Fibroblast of the conjunctiva (primary cell): ENCODE measurements around the gene PRR7.

Experiments
- DNase-seq: peaks from one replicate; pipeline ENCODE4 v3.0.0-alpha.2; 2010; ENCODE audit warnings: low read depth

The PRR7 gene

DNA sequence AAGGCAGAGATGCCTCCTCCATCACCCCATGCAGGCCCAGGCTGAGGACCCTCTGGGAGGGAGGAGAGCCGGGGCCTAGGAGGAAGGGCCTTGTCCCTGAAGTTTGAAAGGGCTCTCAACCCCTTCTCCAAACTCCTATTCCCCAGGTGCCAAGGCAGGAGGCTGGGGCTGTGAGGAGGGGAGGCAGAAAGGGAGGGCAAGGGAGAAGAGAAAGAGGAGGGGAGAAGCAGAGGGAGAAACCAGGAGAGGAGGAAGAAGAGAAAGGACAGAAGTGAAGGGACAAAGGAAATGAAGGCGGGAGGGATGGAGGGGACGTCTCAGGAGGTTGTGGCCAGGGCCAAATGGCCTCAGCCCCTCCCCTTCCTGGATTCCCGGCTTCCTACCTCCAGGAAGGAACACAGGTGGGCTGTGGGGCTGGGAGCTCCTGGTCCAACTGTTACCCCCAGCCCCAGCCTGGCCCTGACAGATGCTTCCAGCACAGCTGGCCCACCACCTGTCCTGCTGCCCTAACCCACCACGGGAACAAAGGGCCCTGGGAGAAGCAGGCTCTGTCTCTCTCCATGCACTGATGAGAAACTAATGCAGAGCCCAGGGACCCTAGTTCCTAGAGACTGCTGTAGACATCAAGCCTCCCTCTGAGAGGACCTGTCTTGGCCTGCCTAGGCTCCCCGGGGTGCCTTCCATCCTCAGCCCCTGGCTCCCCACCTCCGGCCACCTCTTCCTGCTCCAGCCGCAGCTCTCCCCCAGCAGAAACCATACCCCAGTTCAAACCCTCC lies 23.3 kb downstream of the PRR7 start:
- no peak for DNase-seq

DNA sequence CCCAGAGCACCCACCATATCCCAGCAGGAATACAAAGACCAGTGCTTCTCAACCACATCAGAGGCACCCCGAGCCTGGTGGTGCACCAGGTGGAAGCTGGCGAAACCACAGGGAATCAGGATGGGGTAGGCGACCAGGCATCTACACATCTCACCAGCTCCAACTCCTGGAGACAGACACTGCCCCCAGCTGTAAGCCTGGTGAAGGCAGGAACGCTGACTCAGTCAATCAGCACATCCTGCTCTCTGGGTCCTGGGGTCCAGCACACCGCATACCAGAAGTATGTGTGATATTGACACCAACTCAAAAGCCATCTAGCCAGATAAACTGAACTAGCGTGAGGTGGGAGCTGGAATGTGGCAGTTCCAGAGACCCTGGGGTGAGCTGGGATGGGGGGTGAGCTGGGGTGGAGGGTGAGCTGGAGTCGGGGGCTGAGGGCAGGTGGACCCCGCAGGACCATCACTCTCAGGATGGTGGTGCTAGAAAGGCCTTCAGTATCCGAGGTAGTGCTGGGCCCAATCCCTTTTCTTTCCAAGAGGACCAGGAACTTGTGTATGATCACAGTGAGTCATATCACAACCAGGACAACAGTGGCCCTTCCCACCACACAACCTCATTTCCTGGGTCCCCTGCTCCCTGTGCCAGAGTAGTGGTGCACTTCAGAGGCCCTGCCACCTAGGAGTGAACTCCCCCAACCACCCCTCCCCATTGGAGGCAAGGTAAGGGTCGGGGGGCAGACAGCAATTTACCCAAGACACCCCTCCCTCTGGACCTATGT lies 24.3 kb downstream of the PRR7 start:
- DNase-seq: no peak

- no peak for DNase-seq
These were observed 25.2 kb downstream of the PRR7 start for GRCh38 chr5:177471610-177472356.

DNA sequence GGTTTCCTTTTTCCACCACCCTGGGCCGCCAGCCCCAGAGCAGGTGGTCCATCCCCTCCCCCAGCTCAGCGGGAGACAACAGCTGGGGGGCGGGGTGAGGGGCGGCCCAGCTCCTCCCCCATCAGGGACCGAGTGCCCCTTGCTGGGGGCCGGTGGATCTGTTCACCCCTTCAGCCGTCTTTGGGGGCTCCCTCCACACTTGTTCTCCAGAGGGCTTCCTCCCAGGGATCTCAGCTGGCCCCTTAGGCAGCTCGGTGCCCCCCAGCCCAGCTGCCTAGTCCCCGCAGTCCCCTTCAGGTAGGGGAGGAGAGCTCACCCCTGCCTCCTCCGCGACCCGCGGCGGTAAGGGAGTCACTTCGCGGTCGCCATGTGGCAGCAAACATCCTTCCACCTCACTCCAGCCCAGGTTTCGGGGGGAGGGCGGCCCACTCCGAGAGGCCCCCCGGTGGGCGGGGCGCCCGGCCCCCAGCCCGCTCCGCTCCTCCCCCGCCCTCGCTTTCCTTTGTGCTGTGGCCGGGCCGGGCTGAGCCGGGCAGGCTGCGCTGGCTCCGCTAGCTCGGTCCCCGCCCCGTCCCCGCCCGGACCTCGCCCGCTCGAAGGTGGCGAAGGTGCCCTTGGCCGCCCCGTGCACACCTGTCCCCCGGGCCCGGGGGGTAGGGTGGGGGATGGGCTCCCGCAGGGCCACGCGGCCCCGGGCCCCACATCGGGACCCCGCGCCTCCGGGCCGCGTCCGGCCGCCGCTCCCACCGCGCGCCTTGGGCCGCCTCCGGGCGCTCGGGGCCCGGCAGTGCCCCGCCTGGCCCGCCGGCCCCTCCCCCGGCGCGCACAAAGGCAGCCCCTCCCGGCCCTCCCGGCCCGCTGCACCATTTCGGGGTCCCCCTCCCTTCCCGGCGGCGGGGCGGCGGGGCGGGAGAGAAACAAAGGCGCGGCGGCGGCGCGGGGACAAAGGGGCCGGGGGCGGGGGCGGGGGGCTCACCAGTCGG lies 26.1 kb downstream of the PRR7 start:
- no peak for DNase-seq

- no peak for DNase-seq
These were observed 26.9 kb downstream of the PRR7 start, which contains the start of gene DBN1 for GRCh38 chr5:177473443-177474001. Gene DBN1 (minus strand): TSS chr5:177473634. CDS start chr5:177473521, 113 bp downstream.

GRCh38 chr5:177474002-177474476 lies 27.4 kb downstream of the PRR7 start:
- DNase-seq: no peak

DNA sequence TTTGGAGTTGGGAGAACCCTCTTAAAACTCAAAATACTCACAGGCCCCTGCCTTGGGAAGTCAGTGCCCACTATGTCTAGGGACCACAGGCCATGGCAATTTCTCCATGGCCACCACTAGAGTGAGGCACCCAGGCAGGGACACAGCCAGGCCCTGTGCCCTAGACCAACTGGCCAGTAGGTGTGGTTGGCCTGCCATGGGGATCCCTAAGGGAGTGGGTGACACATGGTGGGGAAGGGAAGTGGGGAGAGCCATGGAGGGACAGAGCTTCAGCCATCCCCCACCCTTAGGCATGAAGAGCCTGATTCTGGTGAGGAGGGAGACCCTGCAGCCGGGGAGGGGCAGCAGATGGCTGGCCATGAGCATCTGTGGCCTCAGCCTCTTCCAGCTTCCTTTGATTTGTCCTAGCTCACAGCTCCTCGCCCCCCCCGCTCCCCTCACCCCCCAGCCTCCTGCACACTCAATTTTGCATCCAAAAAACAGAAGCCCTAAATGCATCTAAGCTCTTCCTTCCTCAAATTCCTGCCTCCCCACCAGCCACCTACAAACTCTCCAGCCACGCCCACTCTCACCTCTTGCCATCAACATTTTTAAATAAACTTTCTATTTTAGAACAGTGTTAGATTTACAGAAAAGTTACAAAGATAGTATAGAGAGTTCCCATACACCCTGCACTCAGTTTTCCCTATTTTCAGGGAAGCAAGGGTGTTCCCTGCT lies 28.4 kb downstream of the PRR7 start:
- no peak for DNase-seq

- DNase-seq: no peak
These were observed 29.2 kb downstream of the PRR7 start for GRCh38 chr5:177475563-177476427.

GRCh38 chr5:177476531-177477233 lies 30.1 kb downstream of the PRR7 start:
- no peak for DNase-seq

- DNase-seq: no peak
These were observed 31.3 kb downstream of the PRR7 start for GRCh38 chr5:177477701-177478477.

- DNase-seq: no peak
These were observed 32.4 kb downstream of the PRR7 start for GRCh38 chr5:177478711-177479646.

GRCh38 chr5:177479774-177480173 lies 33.2 kb downstream of the PRR7 start:
- DNase-seq: no peak

DNA sequence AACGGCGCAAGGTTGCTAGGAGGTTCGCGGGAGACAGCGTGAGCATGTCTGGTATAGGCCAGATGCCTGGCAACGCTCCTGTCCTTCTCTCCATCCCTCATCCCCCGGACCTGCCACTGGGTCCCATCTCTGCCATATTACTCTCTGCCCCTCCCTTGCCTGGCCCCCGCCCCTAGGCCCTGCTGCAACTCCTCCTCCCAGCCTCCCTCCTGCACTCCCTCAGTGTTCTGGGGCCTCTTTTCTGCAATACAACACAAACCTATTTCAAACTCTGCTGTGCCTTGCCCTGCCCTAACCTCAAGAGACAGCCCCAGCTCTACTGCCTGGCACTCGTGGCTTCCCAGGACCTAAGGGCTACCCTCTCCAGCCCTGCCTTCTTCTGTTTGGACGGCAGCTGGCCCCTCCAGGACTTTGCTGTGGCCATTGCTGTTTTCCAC lies 35.8 kb downstream of the PRR7 start:
- DNase-seq: no peak

GRCh38 chr5:177483042-177483441 lies 36.4 kb downstream of the PRR7 start:
- DNase-seq: no peak

- no peak for DNase-seq
These were observed 37.6 kb downstream of the PRR7 start for GRCh38 chr5:177483994-177484901.
